ENCODE results near the gene GNG7. TPM values are rescaled to one million over a fixed set of nuclear protein-coding genes. Genes with fewer than 3 reads are reported as not detected.
"Not testable (repeated sequence)": the region's sequence is repeated elsewhere in the genome, so short reads cannot be mapped to it uniquely, and the experiment has no call there.

Gene GNG7
- total RNA-seq, 1 donor from 2014 or later, result 1.8 TPM

DNA sequence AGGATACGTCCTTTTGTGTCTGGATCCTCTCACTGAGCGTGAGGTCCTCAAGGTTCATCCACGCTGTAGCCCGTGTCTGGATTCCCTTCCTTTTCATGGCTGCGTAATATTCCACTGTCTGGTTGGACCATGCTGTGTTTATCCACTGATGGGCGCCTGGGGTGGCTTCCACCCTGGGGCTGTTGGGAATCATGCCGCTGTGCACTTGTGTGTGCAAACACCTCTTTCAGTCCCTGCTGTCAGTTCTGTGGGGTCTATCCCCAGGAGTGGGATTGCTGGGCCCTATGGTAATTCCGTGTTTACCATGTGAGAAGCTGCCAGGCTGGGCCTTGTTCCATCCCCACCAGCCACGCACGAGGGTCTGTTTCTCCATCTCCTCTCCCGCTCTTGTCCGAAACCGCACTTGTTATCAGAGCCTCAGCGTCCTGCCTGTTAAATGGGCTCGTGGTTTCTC, 128.0 kb downstream of the GNG7 start:
- Histone ChIP-seq H4K20me1 (ENCODE audit: insufficient read depth, low read length) (no peaks in the 10 kb centered on the region), H3K79me2 (ENCODE audit: insufficient read depth, low read length) (no peaks in the 10 kb centered on the region), H3K36me3 (ENCODE audit: insufficient read depth, low read length) (no peaks in the 10 kb centered on the region), H2AFZ (ENCODE audit: low read depth, low read length) (no peak overlapping the region), H3K27ac (ENCODE audit: low read depth, low read length) (no peak overlapping the region), H3K4me3 (ENCODE audit: insufficient read depth, low read depth, low read length) (no peak overlapping the region), H3K4me2 (ENCODE audit: low read length) (no peak overlapping the region), H3K9me3 (ENCODE audit: insufficient read depth, low read depth, low read length) (peaks cover 4% of the 10 kb centered on the region), H3K9ac (ENCODE audit: low read length) (no peak overlapping the region), H3K27me3 (ENCODE audit: insufficient read depth, low read length) (no peaks in the 10 kb centered on the region), H3K4me1 (ENCODE audit: insufficient read depth, low read length) (peaks cover 19% of the 10 kb centered on the region)
- FAIRE-seq, result no peak
- H3K4me1 Mint-ChIP-seq (ENCODE audit: low read depth, unreplicated experiment), result peaks cover 4% of the 10 kb centered on the region
- peaks cover 2% of the 10 kb centered on the region for H3K36me3 Mint-ChIP-seq (ENCODE audit: low read depth, unreplicated experiment)
- no peak for DNase-seq (ENCODE audit: low read depth)
- H3K27me3 Mint-ChIP-seq (ENCODE audit: low read depth, unreplicated experiment), result no peaks in the 10 kb centered on the region
- no peak overlapping the region for H3K4me3 Mint-ChIP-seq (ENCODE audit: unreplicated experiment)
- peaks cover 5% of the 10 kb centered on the region for H3K9me3 Mint-ChIP-seq (ENCODE audit: unreplicated experiment)
- H3K27ac Mint-ChIP-seq (ENCODE audit: unreplicated experiment), result no peak overlapping the region
- TF ChIP-seq EZH2 (IDR thresholded peaks at IDR 0.05; ENCODE audit: insufficient read depth, low read length), result no peak
- TF ChIP-seq, protein P1, sequence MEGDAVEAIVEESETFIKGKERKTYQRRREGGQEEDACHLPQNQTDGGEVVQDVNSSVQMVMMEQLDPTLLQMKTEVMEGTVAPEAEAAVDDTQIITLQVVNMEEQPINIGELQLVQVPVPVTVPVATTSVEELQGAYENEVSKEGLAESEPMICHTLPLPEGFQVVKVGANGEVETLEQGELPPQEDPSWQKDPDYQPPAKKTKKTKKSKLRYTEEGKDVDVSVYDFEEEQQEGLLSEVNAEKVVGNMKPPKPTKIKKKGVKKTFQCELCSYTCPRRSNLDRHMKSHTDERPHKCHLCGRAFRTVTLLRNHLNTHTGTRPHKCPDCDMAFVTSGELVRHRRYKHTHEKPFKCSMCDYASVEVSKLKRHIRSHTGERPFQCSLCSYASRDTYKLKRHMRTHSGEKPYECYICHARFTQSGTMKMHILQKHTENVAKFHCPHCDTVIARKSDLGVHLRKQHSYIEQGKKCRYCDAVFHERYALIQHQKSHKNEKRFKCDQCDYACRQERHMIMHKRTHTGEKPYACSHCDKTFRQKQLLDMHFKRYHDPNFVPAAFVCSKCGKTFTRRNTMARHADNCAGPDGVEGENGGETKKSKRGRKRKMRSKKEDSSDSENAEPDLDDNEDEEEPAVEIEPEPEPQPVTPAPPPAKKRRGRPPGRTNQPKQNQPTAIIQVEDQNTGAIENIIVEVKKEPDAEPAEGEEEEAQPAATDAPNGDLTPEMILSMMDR (IDR thresholded peaks at IDR 0.05; ENCODE audit: insufficient read depth, low read depth, low read length), result no peak

DNA sequence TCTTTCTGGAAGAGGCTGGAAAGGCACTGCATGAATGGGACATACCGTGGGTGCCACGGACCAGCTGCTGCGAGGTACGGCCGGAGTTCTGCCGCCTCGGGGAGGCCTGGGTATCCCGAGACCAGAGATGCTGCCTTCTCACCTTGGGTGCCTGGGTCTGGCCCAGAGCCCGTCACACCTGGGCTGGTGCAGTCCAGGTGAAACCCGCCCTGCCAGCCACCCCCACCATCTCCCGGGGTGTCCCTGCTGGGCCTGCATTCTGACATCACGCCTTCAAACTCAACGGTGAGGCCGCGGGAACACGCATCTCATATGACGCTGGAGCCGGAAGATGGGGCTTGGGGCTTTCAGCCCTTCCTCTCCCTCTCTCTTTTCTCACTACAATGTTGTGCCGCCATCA, 128.6 kb downstream of the GNG7 start:
- no peak overlapping the region for H3K27ac Mint-ChIP-seq (ENCODE audit: unreplicated experiment)
- peaks cover 2% of the 10 kb centered on the region for H3K36me3 Mint-ChIP-seq (ENCODE audit: low read depth, unreplicated experiment)
- Histone ChIP-seq H3K27ac (ENCODE audit: low read depth, low read length) (no peak overlapping the region), H3K4me3 (ENCODE audit: insufficient read depth, low read depth, low read length) (no peak overlapping the region), H3K9ac (ENCODE audit: low read length) (no peak overlapping the region), H3K36me3 (ENCODE audit: insufficient read depth, low read length) (no peaks in the 10 kb centered on the region), H3K79me2 (ENCODE audit: insufficient read depth, low read length) (no peaks in the 10 kb centered on the region), H3K27me3 (ENCODE audit: insufficient read depth, low read length) (no peaks in the 10 kb centered on the region), H4K20me1 (ENCODE audit: insufficient read depth, low read length) (no peaks in the 10 kb centered on the region), H3K4me2 (ENCODE audit: low read length) (no peak overlapping the region), H3K9me3 (ENCODE audit: insufficient read depth, low read depth, low read length) (peaks cover 4% of the 10 kb centered on the region), H3K4me1 (ENCODE audit: insufficient read depth, low read length) (peaks cover 13% of the 10 kb centered on the region), H2AFZ (ENCODE audit: low read depth, low read length) (no peak overlapping the region)
- FAIRE-seq, result no peak
- H3K9me3 Mint-ChIP-seq (ENCODE audit: unreplicated experiment), result peaks cover 5% of the 10 kb centered on the region
- H3K27me3 Mint-ChIP-seq (ENCODE audit: low read depth, unreplicated experiment), result no peaks in the 10 kb centered on the region
- TF ChIP-seq, protein P1 (IDR thresholded peaks at IDR 0.05; ENCODE audit: insufficient read depth, low read depth, low read length), result no peak
- TF ChIP-seq EZH2 (IDR thresholded peaks at IDR 0.05; ENCODE audit: insufficient read depth, low read length), result no peak
- no peak for DNase-seq (ENCODE audit: low read depth)
- no peak overlapping the region for H3K4me3 Mint-ChIP-seq (ENCODE audit: unreplicated experiment)
- H3K4me1 Mint-ChIP-seq (ENCODE audit: low read depth, unreplicated experiment), result peaks cover 4% of the 10 kb centered on the region

DNA sequence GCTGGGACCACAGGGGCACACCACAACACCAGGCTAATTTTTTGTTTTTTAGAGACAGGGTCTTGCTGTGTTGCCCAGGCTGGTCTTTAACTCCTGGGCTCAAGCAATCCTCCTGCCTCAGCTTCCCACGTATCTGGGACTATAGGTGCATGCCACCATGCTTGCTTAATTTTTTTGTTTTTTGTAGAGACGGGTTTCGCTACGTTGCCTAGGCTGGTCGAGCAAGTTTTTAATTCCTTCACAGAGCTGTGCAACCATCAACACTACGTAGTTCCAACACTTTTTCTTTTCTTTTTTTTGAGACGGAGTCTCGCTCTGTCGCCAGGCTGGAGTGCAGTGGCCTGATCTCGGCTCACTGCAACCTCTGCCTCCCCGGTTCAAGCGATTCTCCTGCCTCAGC, 130.3 kb downstream of the GNG7 start:
- H3K27ac Mint-ChIP-seq (ENCODE audit: unreplicated experiment); H3K27ac ChIP-seq (ENCODE audit: low read depth, low read length); H3K4me2 ChIP-seq (ENCODE audit: low read length); H3K9me3 Mint-ChIP-seq (ENCODE audit: unreplicated experiment); H4K20me1 ChIP-seq (ENCODE audit: insufficient read depth, low read length); DNase-seq (ENCODE audit: low read depth); H3K36me3 Mint-ChIP-seq (ENCODE audit: low read depth, unreplicated experiment); FAIRE-seq; H3K4me1 ChIP-seq (ENCODE audit: insufficient read depth, low read length); H3K4me3 Mint-ChIP-seq (ENCODE audit: unreplicated experiment); H3K4me3 ChIP-seq (ENCODE audit: insufficient read depth, low read depth, low read length); H3K9me3 ChIP-seq (ENCODE audit: insufficient read depth, low read depth, low read length); H3K9ac ChIP-seq (ENCODE audit: low read length); H2AFZ ChIP-seq (ENCODE audit: low read depth, low read length); H3K27me3 ChIP-seq (ENCODE audit: insufficient read depth, low read length); H3K79me2 ChIP-seq (ENCODE audit: insufficient read depth, low read length); H3K36me3 ChIP-seq (ENCODE audit: insufficient read depth, low read length); H3K4me1 Mint-ChIP-seq (ENCODE audit: low read depth, unreplicated experiment); H3K27me3 Mint-ChIP-seq (ENCODE audit: low read depth, unreplicated experiment): not testable (repeated sequence)

All from astrocyte (in vitro differentiated cells and primary cell).